GM12873 (cell line): ENCODE data around the gene KDM3B.

Source experiments
- CTCF ChIP-seq: IDR thresholded peaks from 2 replicates; pipeline ENCODE4 v1.5.1; 2012; ENCODE audit warnings: low read depth, mild to moderate bottlenecking, moderate library complexity, low read length, control low read depth; ENCODE audit not compliant: insufficient read depth; ENCODE audit errors: missing control alignments

KDM3B gene

GRCh38 chr5:138364576-138364975 is 12.1 kb downstream of the KDM3B start:
- TF ChIP-seq CTCF = no peak

GRCh38 chr5:138366632-138367382 is 14.3 kb downstream of the KDM3B start:
- no peak for TF ChIP-seq CTCF

GRCh38 chr5:138369261-138369660 is 16.8 kb downstream of the KDM3B start:
- no peak for TF ChIP-seq CTCF

GRCh38 chr5:138369706-138370105 is 17.2 kb downstream of the KDM3B start:
- TF ChIP-seq CTCF = no peak

- no peak for TF ChIP-seq CTCF
Measured at GRCh38 chr5:138370537-138370936, 18.1 kb downstream of the KDM3B start.

GRCh38 chr5:138371454-138371853 is 19.0 kb downstream of the KDM3B start:
- TF ChIP-seq CTCF = no peak

GRCh38 chr5:138372225-138372624 is 19.7 kb downstream of the KDM3B start:
- TF ChIP-seq CTCF = no peak
